SK-N-MC (cell line): ENCODE data around the gene TKFC.

Experiments
- DNase-seq: peaks from one replicate; pipeline ENCODE4 v3.0.0-alpha.2; 2011; ENCODE audit warnings: low read depth, low spot score
- H3K27ac ChIP-seq: fragments of 200-600 bp; sonication (generic); 2 replicates; pipeline ENCODE4 v1.5.1; 2016; ENCODE audit warnings: mixed run types
- H3K36me3 ChIP-seq: fragments of 200-600 bp; sonication (generic); 2 replicates; pipeline ENCODE4 v1.6.1; 2017; ENCODE audit warnings: antibody characterized with exemption, low read length, mixed read lengths; ENCODE audit not compliant: insufficient read depth
- H3K4me3 ChIP-seq: fragments of 200-600 bp; sonication (generic); 2 replicates; pipeline ENCODE4 v1.5.1; 2016
- H3K9ac ChIP-seq: fragments of 200-600 bp; sonication (generic); 2 replicates; pipeline ENCODE4 v1.8.0; 2017; ENCODE audit warnings: mixed run types, mixed read lengths; ENCODE audit not compliant: insufficient read length
- H3K9me3 ChIP-seq: fragments of 200-600 bp; sonication (generic); 2 replicates; pipeline ENCODE4 v1.6.1; 2017; ENCODE audit warnings: low read depth, mild to moderate bottlenecking, antibody characterized with exemption, low read length, moderate library complexity, mixed read lengths
- EZH2 ChIP-seq: fragments of 200-600 bp; sonication (generic); IDR thresholded peaks from one replicate; pipeline ENCODE4 v1.6.1; 2017; ENCODE audit warnings: antibody characterized with exemption
- FOXP2 ChIP-seq: optimal IDR thresholded peaks from 2 replicates; pipeline ENCODE3; 2011; ENCODE audit warnings: mild to moderate bottlenecking, moderate library complexity; ENCODE audit not compliant: insufficient read depth; ENCODE audit errors: extremely low read length, control extremely low read depth
- POLR2AphosphoS5 ChIP-seq: IDR thresholded peaks from 2 replicates; pipeline ENCODE4 v1.6.1; 2012; ENCODE audit warnings: mild to moderate bottlenecking, low read depth, low read length, borderline replicate concordance

TKFC gene, protein sequence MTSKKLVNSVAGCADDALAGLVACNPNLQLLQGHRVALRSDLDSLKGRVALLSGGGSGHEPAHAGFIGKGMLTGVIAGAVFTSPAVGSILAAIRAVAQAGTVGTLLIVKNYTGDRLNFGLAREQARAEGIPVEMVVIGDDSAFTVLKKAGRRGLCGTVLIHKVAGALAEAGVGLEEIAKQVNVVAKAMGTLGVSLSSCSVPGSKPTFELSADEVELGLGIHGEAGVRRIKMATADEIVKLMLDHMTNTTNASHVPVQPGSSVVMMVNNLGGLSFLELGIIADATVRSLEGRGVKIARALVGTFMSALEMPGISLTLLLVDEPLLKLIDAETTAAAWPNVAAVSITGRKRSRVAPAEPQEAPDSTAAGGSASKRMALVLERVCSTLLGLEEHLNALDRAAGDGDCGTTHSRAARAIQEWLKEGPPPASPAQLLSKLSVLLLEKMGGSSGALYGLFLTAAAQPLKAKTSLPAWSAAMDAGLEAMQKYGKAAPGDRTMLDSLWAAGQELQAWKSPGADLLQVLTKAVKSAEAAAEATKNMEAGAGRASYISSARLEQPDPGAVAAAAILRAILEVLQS

DNA sequence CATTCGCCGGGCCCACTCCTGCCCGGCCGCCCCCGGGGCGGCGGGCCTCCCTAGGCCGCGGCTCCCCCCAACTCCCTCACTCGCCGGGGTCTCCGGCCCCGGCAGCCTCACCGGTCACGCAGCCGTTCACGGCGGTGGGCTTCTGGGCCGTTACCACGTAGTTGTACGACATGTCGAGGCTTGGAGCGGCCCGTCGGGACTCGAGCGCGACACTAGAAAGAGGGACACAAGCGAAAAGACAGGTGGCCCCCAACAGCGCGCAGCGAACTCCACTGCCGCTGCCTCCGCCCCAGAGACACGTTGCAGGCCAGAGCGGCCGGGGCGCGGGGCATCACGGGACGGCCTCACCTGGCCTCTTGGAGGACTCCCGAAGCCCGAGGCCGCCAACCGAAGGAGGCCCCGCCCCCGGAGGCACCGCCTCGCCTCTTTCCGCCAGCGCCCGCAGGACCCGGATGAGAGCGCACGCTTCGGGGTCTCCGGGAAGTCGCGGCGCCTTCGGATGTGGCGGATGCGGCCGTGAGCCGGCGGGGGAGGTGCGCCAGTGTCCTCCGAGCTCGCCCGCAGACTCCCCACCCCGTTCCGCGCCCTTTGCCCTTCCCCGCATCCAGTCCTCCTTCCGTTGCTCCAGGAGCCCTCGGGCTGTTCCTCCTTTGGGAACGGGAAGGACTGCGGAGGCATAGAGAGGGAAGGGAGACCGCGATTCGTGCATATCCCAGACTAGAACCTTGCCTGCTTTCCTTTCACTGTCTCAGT, at the start of gene TKFC, which contains the start of gene DDB1:
Gene TKFC, plus strand, starts transcription at position 432 of the 753 bp plus-strand sequence. CDS start 1,501 bp downstream, outside the sequence.
Gene DDB1, minus strand, starts transcription at position 309 of the 753 bp plus-strand sequence. Its CDS starts 137 bp downstream, at position 172.
- TF ChIP-seq POLR2AphosphoS5 (peak; percentile 97), EZH2 (no peak), FOXP2 (peak; percentile 67)
- no peaks in the 10 kb centered on the region for H3K9me3 ChIP-seq
- peak within 1 kb of the TSS; percentile 90 for H3K27ac ChIP-seq
- H3K36me3 ChIP-seq: peaks cover 20% of the 10 kb centered on the region
- H3K9ac ChIP-seq: peak within 1 kb of the TSS; percentile 100
- DNase-seq: peak; percentile 61
- H3K4me3 ChIP-seq: peak within 1 kb of the TSS; percentile 99

DNA sequence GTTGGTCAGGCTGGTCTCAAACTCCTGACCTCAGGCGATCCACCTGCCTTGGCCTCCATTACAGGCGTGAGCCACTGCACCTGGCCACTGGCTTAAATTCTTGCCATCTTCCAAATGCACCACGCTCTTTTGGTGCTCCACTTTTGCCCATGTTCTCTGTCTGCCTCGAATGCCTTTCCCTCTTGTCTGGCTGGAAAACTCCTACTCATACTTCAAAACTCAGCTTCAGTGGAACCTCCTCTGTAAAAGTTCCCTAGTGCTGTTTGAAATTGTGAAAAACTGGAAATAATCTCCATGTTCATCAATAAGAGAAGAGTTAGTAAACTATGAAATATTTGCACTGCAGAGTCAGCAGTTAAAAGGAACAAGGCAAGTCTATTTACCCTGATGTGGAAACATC, 49.4 kb upstream of the TKFC start:
- H3K9me3 ChIP-seq: no peaks in the 10 kb centered on the region
- H3K36me3 ChIP-seq: no peaks in the 10 kb centered on the region; the same call in 1 of the 2 replicates
- no peak overlapping the region for H3K4me3 ChIP-seq
- no peak overlapping the region for H3K9ac ChIP-seq
- DNase-seq: no peak
- no peak overlapping the region for H3K27ac ChIP-seq
- no peak for TF ChIP-seq EZH2
- no peak for TF ChIP-seq FOXP2
- TF ChIP-seq POLR2AphosphoS5: no peak

DNA sequence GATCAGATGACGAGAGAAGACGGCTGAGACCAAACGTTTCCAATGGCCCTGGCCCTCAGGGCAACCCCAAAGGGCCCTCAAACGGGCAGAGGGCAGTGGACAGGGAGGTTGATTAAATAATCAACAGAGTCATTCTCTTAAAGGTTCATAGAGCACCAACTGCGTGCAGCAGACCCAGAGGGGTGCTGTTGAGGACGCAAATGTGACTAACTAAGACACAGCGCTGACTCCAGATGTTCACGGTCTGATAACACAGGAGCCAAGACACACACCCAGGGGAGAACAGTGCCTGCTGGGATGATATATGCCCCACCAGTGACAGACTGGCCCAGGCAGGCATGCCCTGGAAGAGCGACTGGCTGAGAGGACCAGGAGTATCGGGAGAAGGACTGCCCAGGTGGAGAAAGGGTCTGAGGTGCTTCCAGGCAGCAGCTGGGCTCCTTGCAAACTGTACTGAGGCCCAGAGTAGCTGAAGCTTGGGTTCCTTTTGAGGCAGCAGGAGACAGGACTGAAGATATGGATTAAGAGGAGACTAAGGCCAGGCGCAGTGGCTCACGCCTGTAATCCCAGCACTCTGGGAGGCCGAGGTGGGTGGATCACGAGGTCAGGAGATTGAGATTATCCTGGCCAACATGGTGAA, 45.6 kb upstream of the TKFC start:
- H3K4me3 ChIP-seq: no peak overlapping the region
- H3K9ac ChIP-seq: no peak overlapping the region
- no peak overlapping the region for H3K27ac ChIP-seq
- TF ChIP-seq POLR2AphosphoS5 (no peak), EZH2 (no peak), FOXP2 (no peak)
- no peaks in the 10 kb centered on the region for H3K9me3 ChIP-seq
- H3K36me3 ChIP-seq: no peaks in the 10 kb centered on the region; the same call in 1 of the 2 replicates
- DNase-seq: no peak

DNA sequence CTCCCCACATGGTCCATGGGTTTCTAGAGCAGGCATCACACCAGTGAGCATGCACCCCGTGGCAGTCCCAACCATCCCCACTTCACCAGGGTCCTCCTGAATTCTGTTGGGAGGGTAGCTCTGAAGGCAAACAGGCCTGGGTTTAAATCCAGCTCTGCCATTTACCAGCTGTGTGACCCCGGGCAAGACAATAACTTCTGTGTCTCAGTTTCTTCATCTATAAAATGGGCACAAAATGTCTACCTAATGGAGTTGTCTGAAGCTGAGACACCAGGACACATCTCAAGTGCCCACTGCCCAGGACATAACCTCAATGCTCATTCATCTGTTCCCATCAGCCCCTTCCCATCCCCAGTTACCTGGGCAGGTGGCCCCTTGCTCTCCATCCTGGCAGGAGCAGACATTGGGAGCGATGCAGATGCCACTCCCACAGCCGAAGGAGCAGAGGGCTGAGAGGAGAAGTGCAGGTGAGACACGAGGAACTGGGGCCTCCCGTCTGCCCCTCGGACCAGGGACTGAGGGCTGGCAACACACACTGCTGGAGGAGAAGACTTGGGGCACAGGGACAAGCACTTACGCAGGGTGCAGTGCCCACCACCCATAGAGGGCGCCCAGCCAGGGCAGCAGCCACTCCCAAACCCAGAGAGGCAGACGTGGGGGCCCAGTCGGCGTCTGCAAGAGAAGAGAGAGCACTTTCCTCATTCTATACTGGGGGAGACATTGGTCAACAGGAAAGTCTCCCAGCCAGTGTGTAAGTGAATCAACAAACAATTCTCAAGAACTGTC, 41.9 kb upstream of the TKFC start:
- Histone ChIP-seq H3K9me3 (no peaks in the 10 kb centered on the region), H3K9ac (no peak overlapping the region), H3K36me3 (no peaks in the 10 kb centered on the region; the same call in 1 of the 2 replicates), H3K4me3 (no peak overlapping the region), H3K27ac (no peak overlapping the region)
- TF ChIP-seq EZH2 (no peak), POLR2AphosphoS5 (no peak), FOXP2 (no peak)
- no peak for DNase-seq

DNA sequence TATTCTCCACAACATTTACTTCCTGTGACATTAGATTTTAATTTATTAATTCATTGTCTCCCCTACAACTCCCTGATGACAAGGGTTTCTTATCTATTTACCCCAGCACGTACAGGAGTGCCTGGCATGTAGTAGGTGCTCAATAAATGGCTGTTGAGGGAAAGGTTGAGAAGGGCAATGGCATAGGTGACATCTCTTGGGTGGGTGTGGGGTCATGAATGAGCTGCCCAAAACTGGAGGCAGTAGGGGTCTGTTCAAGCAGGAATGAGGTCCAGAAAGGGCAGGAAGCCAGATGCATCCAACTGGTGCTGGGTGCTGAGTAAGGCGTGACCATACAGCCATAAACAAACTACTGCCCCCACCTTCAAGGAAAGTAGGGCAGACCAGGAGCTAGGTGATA, 40.7 kb upstream of the TKFC start:
- DNase-seq: no peak
- Histone ChIP-seq H3K27ac (no peak overlapping the region), H3K36me3 (no peaks in the 10 kb centered on the region), H3K9me3 (no peaks in the 10 kb centered on the region), H3K4me3 (no peak overlapping the region), H3K9ac (no peak overlapping the region)
- TF ChIP-seq FOXP2 (no peak), EZH2 (no peak), POLR2AphosphoS5 (no peak)

DNA sequence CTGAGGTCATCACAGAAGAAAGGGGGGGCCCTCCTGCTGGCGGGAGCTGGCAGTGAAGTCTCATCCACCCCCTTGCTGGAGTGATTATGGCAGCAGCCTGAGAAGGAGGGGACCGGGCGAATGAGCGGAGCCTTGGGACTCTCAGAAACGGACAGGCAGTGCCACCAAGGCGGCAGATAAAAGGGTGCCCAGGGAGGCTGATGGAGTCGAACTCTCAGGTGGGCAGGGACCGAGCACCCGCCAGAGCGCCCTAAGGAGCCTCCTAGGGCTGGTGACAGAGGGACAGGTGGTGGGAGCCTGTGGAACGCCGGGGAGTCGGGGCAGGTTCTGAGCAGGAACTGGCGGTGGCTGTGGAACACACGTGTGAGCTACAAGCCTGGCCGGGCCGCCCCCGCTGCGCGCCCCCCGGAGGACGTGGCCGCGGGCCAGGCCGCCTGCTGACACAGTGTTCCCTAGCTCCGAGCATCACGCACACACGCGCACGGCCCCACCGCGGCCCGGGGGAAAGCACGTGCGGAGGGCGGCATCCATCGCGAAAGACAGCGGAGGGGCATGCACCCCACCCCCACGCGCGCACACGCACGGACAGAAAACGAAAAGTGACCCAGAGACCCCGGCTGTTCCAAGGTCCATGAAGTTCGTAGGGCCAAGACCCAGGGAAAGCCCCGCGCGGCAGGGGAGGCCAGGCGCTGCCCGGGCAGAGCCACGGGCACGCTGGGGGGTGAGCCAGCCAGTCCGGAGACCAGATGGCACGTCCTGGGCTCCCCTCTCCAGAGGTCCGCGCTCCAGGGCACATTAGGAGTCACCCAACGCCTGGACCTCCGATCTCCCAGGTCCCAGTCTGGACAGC, 38.9 kb upstream of the TKFC start:
- Histone ChIP-seq H3K9ac (peak overlapping the region; percentile 90), H3K36me3 (no peaks in the 10 kb centered on the region), H3K9me3 (no peaks in the 10 kb centered on the region), H3K4me3 (peak overlapping the region; percentile 93), H3K27ac (peak overlapping the region; percentile 19; the same call in 1 of the 2 replicates)
- no peak for DNase-seq
- no peak; the same call in 1 of the 2 replicates for TF ChIP-seq POLR2AphosphoS5
- no peak for TF ChIP-seq FOXP2
- TF ChIP-seq EZH2: no peak
